HG02943 (cell line): Measurements from ENCODE around the gene BPIFB1.

Experiments used
- ATAC-seq: cut with Tn5 transposase; IDR thresholded peaks from one replicate; pipeline ENCODE4 v1.9.1; 2021; ENCODE audit warnings: mild to moderate bottlenecking, low read depth, moderate library complexity; ENCODE audit not compliant: unreplicated experiment

The BPIFB1 gene

GRCh38 chr20:33291830-33292355 is 8.9 kb downstream of the BPIFB1 start:
- no peak for ATAC-seq

- ATAC-seq = no peak
Measured at GRCh38 chr20:33296206-33296605, 13.2 kb downstream of the BPIFB1 start.

DNA sequence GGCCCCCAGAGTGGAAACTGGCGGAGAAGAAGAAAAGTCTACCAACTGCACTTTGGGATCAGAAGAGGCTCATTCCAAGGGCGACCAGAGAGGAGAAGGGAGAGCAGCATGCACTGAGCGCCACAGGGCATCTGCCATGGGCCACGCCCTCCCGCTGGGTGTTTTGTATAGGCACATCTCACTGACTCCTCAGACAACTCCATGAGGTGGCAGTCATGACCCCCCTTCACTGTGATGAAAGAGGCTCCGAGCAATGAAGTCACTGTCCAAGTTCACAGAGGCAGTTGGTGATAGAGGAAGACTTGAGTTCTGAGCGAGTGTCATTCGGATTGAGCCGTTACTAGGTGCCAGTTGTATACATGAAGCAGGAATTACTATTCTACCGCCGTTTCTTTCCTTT is 15.4 kb downstream of the BPIFB1 start:
- ATAC-seq = no peak

DNA sequence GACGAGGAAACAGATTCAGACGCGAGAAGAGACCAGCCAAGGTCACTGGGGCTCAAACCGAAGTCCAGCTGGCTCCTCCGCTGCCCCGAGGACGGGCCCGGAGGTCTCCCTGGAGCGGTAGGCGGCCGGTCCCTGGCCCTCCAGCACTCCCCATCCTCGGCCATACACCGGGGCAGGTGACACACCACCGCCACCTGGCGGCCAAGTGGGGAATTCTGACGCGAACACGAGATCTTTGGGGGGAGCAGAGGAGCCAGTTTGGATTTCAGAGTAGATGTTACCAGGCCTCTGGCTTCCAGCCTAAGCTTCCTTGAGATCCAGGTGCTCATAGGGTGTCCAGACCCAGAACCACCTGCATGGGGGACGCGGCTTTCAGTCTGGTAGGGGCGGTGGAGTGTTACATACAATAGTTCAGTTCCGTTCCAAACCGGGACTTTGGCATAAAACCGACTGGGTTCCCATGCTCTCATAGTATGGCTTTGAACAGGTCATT is 16.1 kb downstream of the BPIFB1 start:
- ATAC-seq = no peak

GRCh38 chr20:33301192-33301930 is 18.3 kb downstream of the BPIFB1 start:
- ATAC-seq = no peak

GRCh38 chr20:33303595-33303994 is 20.6 kb downstream of the BPIFB1 start:
- no peak for ATAC-seq

GRCh38 chr20:33304046-33304445 is 21.0 kb downstream of the BPIFB1 start:
- ATAC-seq = no peak

- ATAC-seq = no peak
Measured at GRCh38 chr20:33305589-33306057, 22.6 kb downstream of the BPIFB1 start.

- ATAC-seq = no peak
Measured at GRCh38 chr20:33306228-33306627, 23.2 kb downstream of the BPIFB1 start.

GRCh38 chr20:33306807-33307206 is 23.8 kb downstream of the BPIFB1 start:
- ATAC-seq = no peak

- no peak for ATAC-seq
Measured at GRCh38 chr20:33308668-33309067, 25.7 kb downstream of the BPIFB1 start.

GRCh38 chr20:33309631-33310030 is 26.6 kb downstream of the BPIFB1 start:
- no peak for ATAC-seq

- ATAC-seq = no peak
Measured at GRCh38 chr20:33310327-33310899, 27.4 kb downstream of the BPIFB1 start.

DNA sequence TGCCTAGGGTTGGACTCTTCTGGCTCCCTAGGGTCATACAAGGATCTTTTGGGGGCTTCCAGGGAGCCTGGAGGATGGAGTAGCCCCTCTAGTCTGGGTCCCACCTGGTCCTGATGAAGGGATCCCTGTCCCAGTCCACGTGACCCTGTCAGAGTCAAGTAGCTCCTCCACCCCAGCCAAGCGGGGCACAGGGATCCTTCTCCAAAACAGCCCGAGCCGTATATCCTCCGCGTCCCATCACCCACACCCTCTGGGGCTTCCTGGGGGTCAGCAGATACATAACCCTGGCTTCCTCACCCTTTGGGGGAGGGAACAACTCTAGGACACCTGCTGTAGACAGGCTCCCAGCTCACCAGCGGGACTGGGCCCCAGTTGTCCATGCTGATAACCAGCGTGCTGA is 28.0 kb downstream of the BPIFB1 start:
- no peak for ATAC-seq

DNA sequence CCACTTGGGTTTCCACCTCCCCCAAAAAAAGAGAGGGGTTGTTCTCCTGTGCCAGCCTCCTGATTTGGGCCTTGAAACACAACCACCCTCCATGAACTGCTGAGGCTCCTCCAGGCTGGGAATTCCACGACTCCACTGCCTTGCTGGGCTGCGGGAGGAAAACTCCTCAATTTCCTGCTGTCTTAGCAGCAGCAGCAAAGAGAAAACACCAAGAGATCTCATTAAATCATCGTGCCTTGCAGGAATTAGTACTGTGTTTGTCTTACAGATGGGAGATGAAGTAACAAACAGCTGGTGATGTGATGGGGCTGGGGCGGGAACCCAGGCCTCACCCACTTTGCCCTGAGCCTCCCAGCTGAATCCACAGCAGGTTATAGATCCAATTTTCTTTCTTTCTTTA is 29.0 kb downstream of the BPIFB1 start:
- no peak for ATAC-seq

GRCh38 chr20:33312583-33312982 is 29.6 kb downstream of the BPIFB1 start:
- no peak for ATAC-seq

- ATAC-seq = no peak
Measured at GRCh38 chr20:33313686-33314314, 30.8 kb downstream of the BPIFB1 start.

DNA sequence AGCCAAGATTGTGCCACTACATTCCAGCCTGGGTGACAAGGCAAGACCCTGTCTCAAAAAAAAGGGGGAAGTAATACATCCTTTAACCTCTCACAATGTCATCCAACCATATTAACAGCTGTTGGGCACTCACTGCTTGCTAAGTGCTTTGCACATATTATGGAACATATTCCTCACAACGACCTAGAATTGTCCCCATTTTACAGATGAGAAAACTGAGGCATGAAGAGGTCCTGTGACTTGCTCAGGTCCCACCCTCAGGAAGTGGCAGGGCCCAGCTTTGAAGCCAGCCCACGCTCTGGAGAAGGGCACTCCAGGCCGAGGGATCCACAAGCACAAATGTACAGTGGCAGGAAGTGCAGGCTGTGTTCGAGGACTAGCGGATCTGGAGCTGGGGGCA is 33.3 kb downstream of the BPIFB1 start:
- no peak for ATAC-seq

GRCh38 chr20:33316958-33317357 is 33.9 kb downstream of the BPIFB1 start:
- no peak for ATAC-seq

- ATAC-seq = no peak
Measured at GRCh38 chr20:33317424-33318095, 34.5 kb downstream of the BPIFB1 start.

- ATAC-seq = no peak
Measured at GRCh38 chr20:33318096-33318429, 35.0 kb downstream of the BPIFB1 start.
